Sigmoid colon (tissue), 7 donors: ENCODE results near the gene GAREM2. TPM values are rescaled to one million over a fixed set of nuclear protein-coding genes. Genes with fewer than 3 reads are reported as not detected.

Experiments
- DNase-seq: peaks from one replicate; pipeline ENCODE4 v3.0.0-alpha.2; 2019
- H3K27ac ChIP-seq, 4 donors: fragments of 200-600 bp; sonication (generic); one replicate each; pipeline ENCODE4 v1.5.1; 2016 to 2019; ENCODE audit warnings: mild to moderate bottlenecking in 1 of 4
- H3K27me3 ChIP-seq, 3 donors: fragments of 200-600 bp; sonication (generic); one replicate each; pipeline ENCODE4 v1.5.1; 2019; ENCODE audit warnings: mild to moderate bottlenecking in 1 of 3
- H3K36me3 ChIP-seq, 4 donors: fragments of 200-600 bp; sonication (generic); one replicate each; pipeline ENCODE4 v1.5.1; 2016 to 2019
- H3K4me1 ChIP-seq, 4 donors: fragments of 200-600 bp; sonication (generic); one replicate each; pipeline ENCODE4 v1.5.1; 2017 to 2019
- H3K4me3 ChIP-seq, 4 donors: fragments of 200-600 bp; sonication (generic); one replicate each; pipeline ENCODE4 v1.5.1; 2017 to 2019; ENCODE audit warnings: mild to moderate bottlenecking in 2 of 4, moderate library complexity in 1 of 4
- H3K9me3 ChIP-seq, 4 donors: fragments of 200-600 bp in 3 of 4; sonication (generic) in 3 of 4; one replicate each; pipeline versions ENCODE4 v1.5.1 to v1.6.1; 2013 to 2019
- CTCF ChIP-seq, 4 experiments: fragments of 450-650 bp in 3 of 4; fragments of 200-600 bp in 1 of 4; IDR thresholded peaks; one replicate each; pipeline ENCODE4 v1.5.1; 2016 to 2019; ENCODE audit warnings: antibody characterized with exemption in 4 of 4, mild to moderate bottlenecking in 3 of 4, moderate library complexity in 2 of 4
- EP300 ChIP-seq, 4 donors: sonication (generic); formaldehyde crosslinking; IDR thresholded peaks; one replicate each; pipeline ENCODE4 v1.6.1; 2017; ENCODE audit warnings: antibody characterized with exemption in 4 of 4
- POLR2A ChIP-seq, 2 donors: fragments of 450-650 bp; IDR thresholded peaks; one replicate each; pipeline ENCODE4 v1.6.1; 2016; ENCODE audit warnings: antibody characterized with exemption in 2 of 2, mild to moderate bottlenecking in 2 of 2, moderate library complexity in 2 of 2
- POLR2AphosphoS5 ChIP-seq, 4 donors: sonication (generic); formaldehyde crosslinking; IDR thresholded peaks; one replicate each; pipeline ENCODE4 v1.6.1; 2017; ENCODE audit warnings: antibody characterized with exemption in 4 of 4
- WGBS, 2 donors: extraction: QIAGEN DNeasy Blood & Tissue Kit; methylation state at CpG; one replicate each; pipeline ENCODE4 v1.1.7; 2013; 5-methylcytosine and 5-hydroxymethylcytosine counted together
- intact Hi-C: fragments of 100-400 bp; cut with DNase I; formaldehyde crosslinking; loops from one replicate; pipeline ENCODE4 v1.15.1; 2023
- polyA plus RNA-seq, 3 donors: library from polyadenylated mRNA; stranded (reverse); fragments of 200-250 nt; gene quantifications; one replicate each; pipeline ENCODE4 v1.2.3, GENCODE V29; 2013
- total RNA-seq, 4 donors: library from RNA; depleted of rRNA; stranded (reverse); fragments of >200 nt; gene quantifications; one replicate each; pipeline ENCODE4 v1.1.0, GENCODE V29; 2016
- donor health status: healthy with polysubstance abuse.
- donor health status: Bipolar disorder and iron deficiency.
- donor health status: healthy.

The GAREM2 gene
- total and polyA plus RNA-seq, 7 donors, result 1.1 to 11.6 (median 2.4) TPM

DNA sequence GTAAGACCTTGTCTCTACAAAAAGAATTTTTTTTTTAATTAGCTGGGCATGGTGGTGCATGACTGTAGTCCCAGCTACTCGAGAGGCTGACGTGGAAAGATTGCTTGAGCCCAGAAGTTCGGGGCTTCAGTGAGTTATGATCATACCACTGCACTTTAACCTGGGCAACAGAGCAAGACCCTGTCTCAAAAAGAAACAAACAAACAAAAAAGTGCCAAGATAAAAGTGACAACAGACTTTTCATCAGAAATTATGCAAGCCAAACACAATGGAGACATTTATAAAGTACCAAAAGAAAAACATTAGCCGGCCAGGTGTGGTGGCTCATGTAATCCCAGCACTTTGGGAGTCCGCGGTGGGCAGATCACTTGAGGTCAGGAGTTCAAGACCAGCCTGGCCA, 44.8 kb downstream of the GAREM2 start:
- no peak for DNase-seq
- Histone ChIP-seq H3K4me1 (no peaks in the 10 kb centered on the region), H3K4me3 (no peak overlapping the region), H3K36me3 (peaks cover under 1 to 81% (median 23%) of the 10 kb centered on the region in 4 donors), H3K27ac (no peak overlapping the region), H3K27me3 (no peaks in the 10 kb centered on the region), H3K9me3 (no peaks in the 10 kb centered on the region)
- intact Hi-C loops, result no loop called here
- 82% methylated on average over 6 of the region's 6 CpGs for WGBS, 2 donors
- TF ChIP-seq CTCF (IDR thresholded peaks at IDR 0.05) (no peak), POLR2A (IDR thresholded peaks at IDR 0.05) (no peak), POLR2AphosphoS5 (IDR thresholded peaks at IDR 0.05) (no peak), EP300 (IDR thresholded peaks at IDR 0.05) (no peak)

GRCh38 chr2:26223018-26223417, 50.1 kb downstream of the GAREM2 start:
- 97 to 99% methylated on average over 1 of the region's 1 CpG for whole genome bisulfite sequencing, 2 donors
- no peaks in the 10 kb centered on the region for H3K9me3 ChIP-seq
- H3K36me3 ChIP-seq, result peaks cover 0 to 78% (median 10%) of the 10 kb centered on the region in 4 donors
- no peak overlapping the region for H3K4me3 ChIP-seq
- TF ChIP-seq POLR2A (IDR thresholded peaks at IDR 0.05), result no peak
- no peak for TF ChIP-seq POLR2AphosphoS5 (IDR thresholded peaks at IDR 0.05)
- no peak for TF ChIP-seq CTCF (IDR thresholded peaks at IDR 0.05)
- no peak for TF ChIP-seq EP300 (IDR thresholded peaks at IDR 0.05)
- no peak for DNase-seq
- no peak overlapping the region for H3K27ac ChIP-seq
- no peaks in the 10 kb centered on the region for H3K4me1 ChIP-seq
- H3K27me3 ChIP-seq, result no peaks in the 10 kb centered on the region
- intact Hi-C loops, result no loop called here

GRCh38 chr2:26224095-26224494, 51.2 kb downstream of the GAREM2 start:
- intact Hi-C loops, result no loop called here
- Histone ChIP-seq H3K4me1 (no peaks in the 10 kb centered on the region), H3K4me3 (no peak overlapping the region), H3K36me3 (peaks cover 6 to 85% (median 20%) of the 10 kb centered on the region in 4 donors), H3K27ac (no peak overlapping the region), H3K9me3 (no peaks in the 10 kb centered on the region), H3K27me3 (no peaks in the 10 kb centered on the region)
- TF ChIP-seq EP300 (IDR thresholded peaks at IDR 0.05) (no peak), CTCF (IDR thresholded peaks at IDR 0.05) (no peak), POLR2AphosphoS5 (IDR thresholded peaks at IDR 0.05) (no peak), POLR2A (IDR thresholded peaks at IDR 0.05) (no peak)
- DNase-seq, result no peak
- 71 to 86% methylated on average over 2 of the region's 2 CpGs for WGBS, 2 donors

GRCh38 chr2:26229595-26229994, 56.7 kb downstream of the GAREM2 start:
- TF ChIP-seq POLR2AphosphoS5 (IDR thresholded peaks at IDR 0.05) (no peak), CTCF (IDR thresholded peaks at IDR 0.05) (no peak), EP300 (IDR thresholded peaks at IDR 0.05) (no peak), POLR2A (IDR thresholded peaks at IDR 0.05) (no peak)
- Histone ChIP-seq H3K36me3 (peaks cover 17 to 100% (median 66%) of the 10 kb centered on the region in 4 donors), H3K9me3 (no peaks in the 10 kb centered on the region), H3K27ac (no peak overlapping the region), H3K27me3 (no peaks in the 10 kb centered on the region), H3K4me3 (no peak overlapping the region), H3K4me1 (no peaks in the 10 kb centered on the region)
- intact Hi-C loops, result no loop called here
- WGBS, 2 donors, result 98 to 99% methylated on average over 3 of the region's 3 CpGs
- no peak for DNase-seq

- intact Hi-C loops, result no loop called here
- H3K4me3 ChIP-seq, result no peak overlapping the region
- no peak for TF ChIP-seq POLR2A (IDR thresholded peaks at IDR 0.05)
- no peak for TF ChIP-seq CTCF (IDR thresholded peaks at IDR 0.05)
- TF ChIP-seq EP300 (IDR thresholded peaks at IDR 0.05), result no peak
- TF ChIP-seq POLR2AphosphoS5 (IDR thresholded peaks at IDR 0.05), result no peak
- H3K36me3 ChIP-seq, result peaks cover 17 to 100% (median 77%) of the 10 kb centered on the region in 4 donors
- no peaks in the 10 kb centered on the region for H3K27me3 ChIP-seq
- no peak overlapping the region for H3K27ac ChIP-seq
- DNase-seq, result no peak
- no peaks in the 10 kb centered on the region for H3K4me1 ChIP-seq
- 98 to 99% methylated on average over 2 of the region's 2 CpGs for WGBS, 2 donors
- H3K9me3 ChIP-seq, result no peaks in the 10 kb centered on the region
These were observed 57.9 kb downstream of the GAREM2 start for GRCh38 chr2:26230806-26231205.
